GM23338 (cell line): Measurements from ENCODE around the gene MDN1. TPM values are rescaled to one million over a fixed set of nuclear protein-coding genes. Genes with fewer than 3 reads are reported as not detected.
"Not testable (repeated sequence)": the region's sequence is repeated elsewhere in the genome, so short reads cannot be mapped to it uniquely, and the experiment has no call there.

Experiments
- ATAC-seq: fragments of 200-7000 bp; cut with Tn5 transposase; 3 replicates; pipeline ENCODE4 v1.9.1; 2020
- DNase-seq: peaks from one replicate; pipeline ENCODE4 v3.0.0-alpha.2; 2015; ENCODE audit warnings: low spot score
- H2AFZ ChIP-seq: fragments of 200-600 bp; sonication (generic); 2 replicates; pipeline ENCODE4 v1.8.0; 2016; ENCODE audit warnings: antibody characterized with exemption, mild to moderate bottlenecking, moderate library complexity
- H3F3A ChIP-seq: fragments of 200-600 bp; sonication (generic); replicated peaks from 2 replicates; pipeline ENCODE4 v1.8.0; 2017; ENCODE audit warnings: antibody characterized with exemption, mixed run types, low read depth
- H3K27ac ChIP-seq: fragments of 200-600 bp; sonication (generic); 2 replicates; pipeline ENCODE4 v1.6.1; 2016; ENCODE audit warnings: low read depth
- H3K27me3 ChIP-seq: fragments of 200-600 bp; sonication (generic); 2 replicates; pipeline ENCODE4 v1.8.0; 2016; ENCODE audit warnings: mild to moderate bottlenecking, mixed run types, moderate library complexity; ENCODE audit not compliant: insufficient read depth
- H3K36me3 ChIP-seq: fragments of 200-600 bp; sonication (generic); 2 replicates; pipeline ENCODE4 v1.8.0; 2016; ENCODE audit warnings: mild to moderate bottlenecking; ENCODE audit not compliant: insufficient read depth
- H3K4me1 ChIP-seq: fragments of 200-600 bp; sonication (generic); 2 replicates; pipeline ENCODE4 v1.8.0; 2016; ENCODE audit warnings: mild to moderate bottlenecking, moderate library complexity; ENCODE audit not compliant: insufficient read depth
- H3K4me2 ChIP-seq: fragments of 200-600 bp; sonication (generic); 2 replicates; pipeline ENCODE4 v1.7.1; 2017; ENCODE audit warnings: mixed run types
- H3K4me3 ChIP-seq: fragments of 200-600 bp; sonication (generic); 2 replicates; pipeline ENCODE4 v1.6.1; 2016; ENCODE audit warnings: mixed run types
- H3K79me2 ChIP-seq: fragments of 200-600 bp; sonication (generic); replicated peaks from 2 replicates; pipeline ENCODE4 v1.8.0; 2017; ENCODE audit warnings: mild to moderate bottlenecking; ENCODE audit not compliant: insufficient read depth
- H3K9me2 ChIP-seq: fragments of 200-600 bp; sonication (generic); 2 replicates; pipeline ENCODE4 v1.8.0; 2017; ENCODE audit not compliant: insufficient read depth
- H4K20me1 ChIP-seq: fragments of 200-600 bp; sonication (generic); replicated peaks from 2 replicates; pipeline ENCODE4 v1.8.0; 2017; ENCODE audit warnings: mild to moderate bottlenecking; ENCODE audit not compliant: insufficient read depth
- H3K27ac Mint-ChIP-seq: 2 replicates; pipeline ENCODE4 v1.8.0; 2020; ENCODE audit warnings: inconsistent platforms, mild to moderate bottlenecking, moderate library complexity, mixed read lengths
- H3K27me3 Mint-ChIP-seq: 3 replicates; pipeline ENCODE4 v1.8.0; 2022; ENCODE audit warnings: low read depth, mild to moderate bottlenecking, moderate library complexity, mixed read lengths, inconsistent platforms; ENCODE audit not compliant: insufficient read depth, poor library complexity
- H3K36me3 Mint-ChIP-seq: 3 replicates; pipeline ENCODE4 v1.8.0; 2021; ENCODE audit warnings: low read depth, mild to moderate bottlenecking, inconsistent platforms, moderate library complexity, mixed read lengths
- H3K4me1 Mint-ChIP-seq: 3 replicates; pipeline ENCODE4 v1.8.0; 2020; ENCODE audit warnings: mild to moderate bottlenecking, inconsistent platforms, mixed read lengths
- H3K4me3 Mint-ChIP-seq: 3 replicates; pipeline ENCODE4 v1.8.0; 2021; ENCODE audit warnings: moderate library complexity, mild to moderate bottlenecking, inconsistent platforms, mixed read lengths
- H3K9me3 Mint-ChIP-seq: 3 replicates; pipeline ENCODE4 v1.8.0; 2020; ENCODE audit warnings: moderate library complexity, mild to moderate bottlenecking, inconsistent platforms, mixed read lengths
- CREB1 ChIP-seq: fragments of 250-450 bp; sonication (Bioruptor Pico); IDR thresholded peaks from 2 replicates; pipeline ENCODE4 v1.5.0; 2020; ENCODE audit warnings: low read depth, mild to moderate bottlenecking, moderate library complexity
- CTCF ChIP-seq, 2 experiments: fragments of 200-600 bp in 1 of 2; sonication (generic) in 1 of 2; conservative IDR thresholded peaks; 2 replicates each; pipeline versions ENCODE4 v1.5.1 to v1.6.1; 2016 to 2017; ENCODE audit warnings: antibody characterized with exemption in 2 of 2, low read depth in 2 of 2, mild to moderate bottlenecking in 2 of 2, moderate library complexity in 1 of 2
- ETS1 ChIP-seq: IDR thresholded peaks from 2 replicates; pipeline ENCODE4 v1.6.1; 2016; ENCODE audit warnings: antibody characterized with exemption
- EZH2 ChIP-seq: fragments of 200-600 bp; sonication (generic); IDR thresholded peaks from one replicate; pipeline ENCODE4 v1.8.0; 2017; ENCODE audit warnings: antibody characterized with exemption, mild to moderate bottlenecking, low read depth; ENCODE audit not compliant: unreplicated experiment
- JUNB ChIP-seq: IDR thresholded peaks from one replicate; pipeline ENCODE4 v1.6.1; 2016; ENCODE audit warnings: antibody characterized with exemption; ENCODE audit not compliant: unreplicated experiment
- NANOG ChIP-seq: IDR thresholded peaks from 2 replicates; pipeline ENCODE4 v1.6.1; 2016; ENCODE audit warnings: antibody characterized with exemption, borderline replicate concordance
- STAT1 ChIP-seq: IDR thresholded peaks from one replicate; pipeline ENCODE4 v1.6.1; 2016; ENCODE audit warnings: antibody characterized with exemption; ENCODE audit not compliant: unreplicated experiment
- polyA plus RNA-seq: library from polyadenylated mRNA; unstranded; fragments of >200 nt; fragmentation: Nextera tagmentation; extraction: Ambion mirVana; gene quantifications from 2 replicates; pipeline ENCODE4 v1.2.1, GENCODE V29; 2016
- total RNA-seq: library from RNA; depleted of rRNA; stranded (reverse); fragments of >200 nt; shearing (Covaris generic); gene quantifications from 2 replicates; pipeline ENCODE4 v1.2.3, GENCODE V29; 2014
- TF ChIP-seq, protein P1 (sequence below): IDR thresholded peaks from one replicate; pipeline ENCODE4 v1.6.1; 2018; ENCODE audit warnings: antibody characterized with exemption; ENCODE audit not compliant: unreplicated experiment

MDN1 gene
- total and polyA plus RNA-seq, 2 experiments from 2014 or later, result 165 to 217 TPM

DNA sequence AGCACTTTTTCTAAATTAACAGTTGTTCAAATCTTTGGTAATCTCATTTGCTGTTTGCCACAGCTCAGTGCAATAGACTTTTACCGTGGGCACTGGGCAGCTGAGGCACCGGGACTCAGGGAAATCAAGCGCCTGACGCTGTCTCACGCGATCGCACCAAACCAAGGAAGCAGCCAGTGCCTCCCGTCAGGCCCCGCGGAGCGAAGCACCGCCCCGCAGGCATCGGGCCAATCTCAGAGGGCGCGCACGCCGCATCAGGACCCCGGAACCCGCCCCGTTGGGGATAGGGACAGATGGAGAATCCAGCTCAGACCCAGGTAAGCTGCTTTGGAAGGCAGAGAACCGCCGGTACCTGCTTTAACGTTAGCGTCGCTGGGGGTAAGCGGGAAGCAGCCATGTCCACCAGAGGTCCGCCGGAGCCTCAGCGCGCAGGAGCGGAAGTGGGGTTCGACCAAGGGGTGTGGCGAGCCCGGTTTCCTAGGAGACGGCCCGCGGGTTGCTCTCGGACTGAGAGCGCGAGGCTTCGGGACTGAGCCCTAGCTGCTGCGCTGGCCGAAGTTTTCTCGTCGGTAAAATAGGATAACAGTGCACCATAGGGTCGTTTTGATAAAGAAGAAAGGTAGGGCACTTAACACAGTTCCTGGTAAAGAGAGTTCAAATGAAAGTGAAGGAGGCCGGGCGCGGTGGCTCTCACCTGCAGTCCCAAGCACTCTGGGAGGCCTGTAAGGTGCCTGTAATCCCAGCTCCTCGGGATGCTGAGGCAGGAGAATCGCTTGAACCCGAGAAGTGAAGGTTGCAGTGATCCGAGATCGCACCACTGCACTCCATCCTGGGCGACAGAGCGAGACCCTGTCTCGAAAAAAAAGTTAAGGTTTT is 181.0 kb downstream of the MDN1 start, which contains the start of gene LYRM2 (continued):
- TF ChIP-seq JUNB (no peak), ETS1 (peak; percentile 69; the same call in 1 of the 2 replicates), NANOG (no peak), EZH2 (no peak), STAT1 (no peak)
- TF ChIP-seq, protein P1, sequence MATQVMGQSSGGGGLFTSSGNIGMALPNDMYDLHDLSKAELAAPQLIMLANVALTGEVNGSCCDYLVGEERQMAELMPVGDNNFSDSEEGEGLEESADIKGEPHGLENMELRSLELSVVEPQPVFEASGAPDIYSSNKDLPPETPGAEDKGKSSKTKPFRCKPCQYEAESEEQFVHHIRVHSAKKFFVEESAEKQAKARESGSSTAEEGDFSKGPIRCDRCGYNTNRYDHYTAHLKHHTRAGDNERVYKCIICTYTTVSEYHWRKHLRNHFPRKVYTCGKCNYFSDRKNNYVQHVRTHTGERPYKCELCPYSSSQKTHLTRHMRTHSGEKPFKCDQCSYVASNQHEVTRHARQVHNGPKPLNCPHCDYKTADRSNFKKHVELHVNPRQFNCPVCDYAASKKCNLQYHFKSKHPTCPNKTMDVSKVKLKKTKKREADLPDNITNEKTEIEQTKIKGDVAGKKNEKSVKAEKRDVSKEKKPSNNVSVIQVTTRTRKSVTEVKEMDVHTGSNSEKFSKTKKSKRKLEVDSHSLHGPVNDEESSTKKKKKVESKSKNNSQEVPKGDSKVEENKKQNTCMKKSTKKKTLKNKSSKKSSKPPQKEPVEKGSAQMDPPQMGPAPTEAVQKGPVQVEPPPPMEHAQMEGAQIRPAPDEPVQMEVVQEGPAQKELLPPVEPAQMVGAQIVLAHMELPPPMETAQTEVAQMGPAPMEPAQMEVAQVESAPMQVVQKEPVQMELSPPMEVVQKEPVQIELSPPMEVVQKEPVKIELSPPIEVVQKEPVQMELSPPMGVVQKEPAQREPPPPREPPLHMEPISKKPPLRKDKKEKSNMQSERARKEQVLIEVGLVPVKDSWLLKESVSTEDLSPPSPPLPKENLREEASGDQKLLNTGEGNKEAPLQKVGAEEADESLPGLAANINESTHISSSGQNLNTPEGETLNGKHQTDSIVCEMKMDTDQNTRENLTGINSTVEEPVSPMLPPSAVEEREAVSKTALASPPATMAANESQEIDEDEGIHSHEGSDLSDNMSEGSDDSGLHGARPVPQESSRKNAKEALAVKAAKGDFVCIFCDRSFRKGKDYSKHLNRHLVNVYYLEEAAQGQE, result no peak

DNA sequence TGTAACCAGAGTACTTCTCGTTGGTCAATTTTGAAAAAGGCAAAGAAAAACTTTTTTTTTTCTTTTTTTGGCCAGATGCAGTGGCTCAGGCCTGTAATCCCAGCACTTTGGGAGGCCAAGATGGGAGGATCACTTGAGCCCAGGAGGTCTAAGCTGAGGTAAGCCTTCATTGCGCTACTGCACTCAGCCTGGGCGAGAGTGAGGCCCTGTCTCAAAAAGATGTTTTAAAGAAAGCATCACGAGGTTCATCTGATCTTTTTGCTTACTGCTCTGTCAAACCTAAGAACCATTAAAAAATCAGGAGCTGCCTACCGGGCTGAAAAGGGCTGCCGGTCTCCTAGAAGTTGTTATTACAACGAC is 181.7 kb downstream of the MDN1 start:
- no peaks in the 10 kb centered on the region; the same call in 2 of the 3 replicates for H3K9me3 Mint-ChIP-seq
- peaks cover 48% of the 10 kb centered on the region for H3K36me3 Mint-ChIP-seq
- Histone ChIP-seq H3K27me3 (no peaks in the 10 kb centered on the region), H4K20me1 (no peaks in the 10 kb centered on the region), H3K4me1 (peaks cover 6% of the 10 kb centered on the region), H3K4me2 (peak overlapping the region; percentile 95), H3K79me2 (peaks cover 7% of the 10 kb centered on the region; the same call in 1 of the 2 replicates), H3K4me3 (peak overlapping the region; percentile 58), H3K9me2 (no peaks in the 10 kb centered on the region), H2AFZ (peak overlapping the region; percentile 74; the same call in 1 of the 2 replicates), H3F3A (peaks cover 7% of the 10 kb centered on the region; the same call in 1 of the 2 replicates), H3K27ac (peak overlapping the region; percentile 91), H3K36me3 (peaks cover 11% of the 10 kb centered on the region)
- peaks cover 2% of the 10 kb centered on the region for H3K27me3 Mint-ChIP-seq
- H3K4me3 Mint-ChIP-seq, result peak overlapping the region; percentile 85
- ATAC-seq, result no peak
- H3K4me1 Mint-ChIP-seq, result peaks cover 15% of the 10 kb centered on the region
- TF ChIP-seq, protein P1, result no peak
- TF ChIP-seq ETS1 (no peak), CTCF (conservative IDR thresholded peaks at IDR 0.05; ENCODE audit: low read depth in 2 of 2) (no peak), CREB1 (CRISPR knock-in tag) (no peak), EZH2 (no peak)
- DNase-seq, result no peak
- H3K27ac Mint-ChIP-seq, result peak overlapping the region; percentile 80

- not testable (repeated sequence) for H3K9me3 Mint-ChIP-seq, H3F3A ChIP-seq, H2AFZ ChIP-seq, H3K27ac Mint-ChIP-seq, H3K9me2 ChIP-seq, H3K27me3 ChIP-seq, H3K79me2 ChIP-seq, H3K27me3 Mint-ChIP-seq, DNase-seq, H4K20me1 ChIP-seq, ATAC-seq, H3K4me2 ChIP-seq, H3K36me3 ChIP-seq, H3K4me3 ChIP-seq, H3K4me1 ChIP-seq, H3K4me3 Mint-ChIP-seq, H3K27ac ChIP-seq
- Mint-ChIP-seq H3K36me3 (peaks cover 36% of the 10 kb centered on the region), H3K4me1 (peaks cover 15% of the 10 kb centered on the region)
Measured at GRCh38 chr6:89636412-89636811, 183.2 kb downstream of the MDN1 start.
